GM23338 (cell line): ENCODE results near the gene ASIC3.

Experiments
- CREB1 ChIP-seq: fragments of 250-450 bp; sonication (Bioruptor Pico); IDR thresholded peaks from 2 replicates; pipeline ENCODE4 v1.5.0; 2020; ENCODE audit warnings: low read depth, mild to moderate bottlenecking, moderate library complexity
- JUNB ChIP-seq: IDR thresholded peaks from one replicate; pipeline ENCODE4 v1.6.1; 2016; ENCODE audit warnings: antibody characterized with exemption; ENCODE audit not compliant: unreplicated experiment
- POLR2AphosphoS5 ChIP-seq: IDR thresholded peaks from 2 replicates; pipeline ENCODE4 v1.6.1; 2016; ENCODE audit warnings: antibody characterized with exemption, low read depth
- TF ChIP-seq, protein P1 (sequence below), 2 experiments: fragments of 200-600 bp in 1 of 2; sonication (generic) in 1 of 2; conservative IDR thresholded peaks; 2 replicates each; pipeline versions ENCODE4 v1.5.1 to v1.6.1; 2016 to 2017; ENCODE audit warnings: antibody characterized with exemption in 2 of 2, low read depth in 2 of 2, mild to moderate bottlenecking in 2 of 2, moderate library complexity in 1 of 2

DNA sequence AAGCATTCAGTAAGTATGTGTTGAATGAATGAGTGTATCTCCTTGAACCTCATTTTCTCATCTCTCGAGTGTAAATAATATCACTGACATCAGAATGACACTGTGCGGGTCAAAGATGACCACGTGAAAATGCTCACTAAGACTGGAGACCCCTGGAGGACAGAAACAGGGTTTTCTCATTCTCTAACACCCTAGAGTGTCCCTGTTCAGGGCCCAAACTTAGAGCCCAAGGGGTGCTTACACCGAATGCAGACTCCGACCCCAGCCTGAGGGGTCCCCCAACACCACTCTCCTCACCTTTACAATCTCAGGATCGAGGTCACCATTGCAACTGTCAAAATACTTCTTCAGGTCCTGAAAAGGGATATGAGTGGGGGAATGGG, 7.9 kb downstream of the ASIC3 start:
- TF ChIP-seq POLR2AphosphoS5, result no peak
- no peak for TF ChIP-seq JUNB
- TF ChIP-seq, protein P1, sequence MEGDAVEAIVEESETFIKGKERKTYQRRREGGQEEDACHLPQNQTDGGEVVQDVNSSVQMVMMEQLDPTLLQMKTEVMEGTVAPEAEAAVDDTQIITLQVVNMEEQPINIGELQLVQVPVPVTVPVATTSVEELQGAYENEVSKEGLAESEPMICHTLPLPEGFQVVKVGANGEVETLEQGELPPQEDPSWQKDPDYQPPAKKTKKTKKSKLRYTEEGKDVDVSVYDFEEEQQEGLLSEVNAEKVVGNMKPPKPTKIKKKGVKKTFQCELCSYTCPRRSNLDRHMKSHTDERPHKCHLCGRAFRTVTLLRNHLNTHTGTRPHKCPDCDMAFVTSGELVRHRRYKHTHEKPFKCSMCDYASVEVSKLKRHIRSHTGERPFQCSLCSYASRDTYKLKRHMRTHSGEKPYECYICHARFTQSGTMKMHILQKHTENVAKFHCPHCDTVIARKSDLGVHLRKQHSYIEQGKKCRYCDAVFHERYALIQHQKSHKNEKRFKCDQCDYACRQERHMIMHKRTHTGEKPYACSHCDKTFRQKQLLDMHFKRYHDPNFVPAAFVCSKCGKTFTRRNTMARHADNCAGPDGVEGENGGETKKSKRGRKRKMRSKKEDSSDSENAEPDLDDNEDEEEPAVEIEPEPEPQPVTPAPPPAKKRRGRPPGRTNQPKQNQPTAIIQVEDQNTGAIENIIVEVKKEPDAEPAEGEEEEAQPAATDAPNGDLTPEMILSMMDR (conservative IDR thresholded peaks at IDR 0.05; ENCODE audit: low read depth in 2 of 2), result 0 out of 4 replicates have a peak, but pooled peaks of 1 of the 2 experiments have one; percentile 7
- no peak for TF ChIP-seq CREB1
